NCI-H2029 treated with DMSO at 0.1 percent for 48 hours (cell line): Measurements from ENCODE around the gene COMP.

ENCODE experiments used
- DNase-seq: peaks from one replicate; lab custom pipeline; 2025; lab: John Stamatoyannopoulos, UW

COMP gene

GRCh38 chr19:18803550-18804138, 12.5 kb upstream of the COMP start:
- no peak for DNase-seq

- DNase-seq, result no peak
These were observed 11.2 kb upstream of the COMP start for GRCh38 chr19:18802354-18802753.

- no peak for DNase-seq
These were observed 9.5 kb upstream of the COMP start for GRCh38 chr19:18800636-18801035.

GRCh38 chr19:18800079-18800478, 9.0 kb upstream of the COMP start:
- DNase-seq, result no peak

- DNase-seq, result no peak
These were observed 8.4 kb upstream of the COMP start for GRCh38 chr19:18799389-18799970.

GRCh38 chr19:18798384-18799352, 7.6 kb upstream of the COMP start:
- no peak for DNase-seq

- DNase-seq, result no peak
These were observed 5.1 kb upstream of the COMP start for GRCh38 chr19:18796239-18796638.

- no peak for DNase-seq
These were observed 4.4 kb upstream of the COMP start for GRCh38 chr19:18795540-18795939.

- no peak for DNase-seq
These were observed 3.6 kb upstream of the COMP start for GRCh38 chr19:18794692-18795091.

GRCh38 chr19:18794029-18794313, 2.9 kb upstream of the COMP start:
- DNase-seq, result no peak

GRCh38 chr19:18793144-18794028, 2.3 kb upstream of the COMP start:
- no peak for DNase-seq

- no peak for DNase-seq
These were observed 1.6 kb upstream of the COMP start for GRCh38 chr19:18792661-18793060.

- no peak for DNase-seq
These were observed 192 bp upstream of the COMP start for GRCh38 chr19:18791315-18791678.

GRCh38 chr19:18789883-18790565, 1.1 kb downstream of the COMP start:
- DNase-seq, result no peak

GRCh38 chr19:18789422-18789869, 1.7 kb downstream of the COMP start:
- no peak for DNase-seq

- no peak for DNase-seq
These were observed 2.3 kb downstream of the COMP start for GRCh38 chr19:18788529-18789421.

GRCh38 chr19:18785179-18786124, 5.7 kb downstream of the COMP start:
- DNase-seq, result peak; percentile 40

- DNase-seq, result no peak
These were observed 6.4 kb downstream of the COMP start for GRCh38 chr19:18784786-18785120.

- no peak for DNase-seq
These were observed 6.9 kb downstream of the COMP start for GRCh38 chr19:18783958-18784785.
